Epidermal melanocyte (primary cell): ENCODE measurements around the gene AGXT.
A peak's percentile ranks its signal among the peaks of the same experiment; 100 is the strongest.
"Not testable (repeated sequence)": the region's sequence is repeated elsewhere in the genome, so short reads cannot be mapped to it uniquely, and the experiment has no call there.

Source experiments
- DNase-seq: peaks from one replicate; pipeline ENCODE4 v3.0.0; 2011; ENCODE audit warnings: low spot score; ENCODE audit not compliant: insufficient read length

AGXT gene

DNA sequence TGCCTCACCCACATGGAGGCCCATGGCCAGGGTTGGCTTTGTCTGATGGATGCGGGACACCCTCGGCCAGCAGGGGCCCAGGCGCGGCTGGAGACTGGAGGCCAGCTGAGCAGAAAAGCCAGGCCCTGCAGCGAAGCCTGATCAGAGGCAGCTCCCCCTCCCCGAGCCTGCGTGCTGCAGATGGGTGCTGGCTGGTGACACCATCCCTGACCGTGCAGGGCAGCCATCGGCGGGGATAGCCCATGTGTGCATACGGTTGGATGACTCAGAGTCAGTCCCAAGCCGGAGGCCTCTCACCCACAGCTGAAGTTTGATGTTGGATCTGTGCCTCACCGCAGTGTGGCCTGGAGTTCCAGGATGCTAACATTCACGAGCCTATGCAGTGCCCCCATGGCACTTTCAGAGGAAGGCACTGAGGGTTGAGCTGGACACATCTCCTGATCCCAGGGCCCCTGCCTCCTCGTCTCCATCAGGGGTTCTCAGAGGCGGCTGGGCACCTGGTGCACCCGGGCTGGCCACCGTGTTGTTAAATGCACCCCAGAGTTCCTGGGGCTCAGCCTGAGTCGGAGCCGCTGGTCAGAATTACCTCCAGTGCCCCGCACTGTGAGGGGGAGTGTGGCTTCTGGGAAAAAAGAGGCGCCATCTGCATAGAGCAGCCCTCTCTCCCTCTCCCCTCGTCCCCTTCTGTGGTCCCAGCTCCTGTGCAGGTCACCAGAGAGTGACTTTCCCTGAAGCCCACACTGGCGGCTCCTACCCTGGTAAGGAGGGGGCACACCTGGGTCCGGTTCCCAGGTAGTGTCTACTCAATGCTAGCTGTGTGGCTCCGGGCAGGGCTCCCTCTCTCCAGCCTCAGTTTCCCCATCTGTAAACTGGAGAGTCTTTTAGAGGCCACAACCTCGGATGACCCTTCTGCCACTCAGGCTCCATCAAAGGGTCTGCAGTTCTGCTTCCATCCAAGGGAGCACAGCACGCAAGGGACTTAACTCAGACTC is 29.2 kb upstream of the AGXT start:
- no peak for DNase-seq

- peak; percentile 78 for DNase-seq
Measured at GRCh38 chr2:240840435-240841060, 28.1 kb upstream of the AGXT start.

- not testable (repeated sequence) for DNase-seq
Measured at GRCh38 chr2:240846309-240846708, 22.3 kb upstream of the AGXT start.

GRCh38 chr2:240846873-240847595 is 21.6 kb upstream of the AGXT start:
- DNase-seq = no peak

DNA sequence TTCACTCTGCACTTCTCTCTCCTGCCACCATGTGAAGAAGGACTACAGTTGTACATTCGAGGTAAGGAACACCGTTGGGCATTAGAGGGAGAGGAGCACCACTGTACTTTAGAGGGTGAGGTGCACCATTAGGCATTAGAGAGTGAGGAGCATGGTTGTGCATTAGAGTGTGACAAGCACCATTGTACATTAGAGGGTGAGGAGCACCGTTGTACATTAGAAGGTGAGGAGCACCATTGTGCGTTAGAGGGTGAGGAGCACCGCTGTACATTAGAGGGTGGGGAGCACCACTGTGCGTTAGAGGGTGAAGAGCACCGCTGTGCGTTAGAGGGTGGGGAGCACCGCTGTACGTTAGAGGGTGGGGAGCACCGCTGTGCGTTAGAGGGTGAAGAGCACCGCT is 20.8 kb upstream of the AGXT start:
- DNase-seq = no peak

DNA sequence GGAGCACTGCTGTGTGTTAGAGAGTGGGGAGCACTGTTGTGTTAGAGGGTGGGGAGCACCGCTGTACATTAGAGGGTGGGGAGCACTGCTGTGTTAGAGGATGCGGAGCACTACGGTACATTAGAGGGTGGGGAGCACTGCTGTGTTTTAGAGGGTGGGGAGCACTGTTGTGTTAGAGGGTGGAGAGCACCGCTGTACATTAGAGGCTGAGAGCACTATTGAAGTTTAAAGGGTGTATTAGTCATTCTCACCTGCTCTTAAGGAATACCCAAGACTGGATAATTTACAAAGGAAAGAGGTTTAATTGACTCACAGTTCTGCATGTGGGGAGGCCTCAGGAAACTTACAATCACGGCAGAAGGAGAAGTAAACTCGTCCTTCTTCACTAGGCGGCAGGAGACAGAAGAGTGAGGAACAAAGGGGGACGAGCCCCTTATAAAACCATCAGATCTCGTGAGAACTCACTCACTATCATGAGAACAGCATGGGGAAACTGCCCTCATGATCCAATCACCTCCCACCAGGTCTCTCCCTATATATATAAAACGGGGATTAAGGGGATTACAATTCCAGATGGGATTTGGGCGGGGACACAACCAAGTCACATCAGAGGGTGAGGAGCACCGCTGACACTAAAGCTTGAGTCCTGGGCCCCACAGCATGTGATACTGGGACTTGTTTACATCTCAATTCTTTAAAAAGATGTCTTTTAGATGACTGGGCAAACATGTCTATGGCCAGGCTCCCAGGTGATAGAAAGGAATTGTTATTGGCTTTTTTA is 19.5 kb upstream of the AGXT start:
- no peak for DNase-seq

GRCh38 chr2:240850026-240850425 is 18.6 kb upstream of the AGXT start:
- no peak for DNase-seq

GRCh38 chr2:240850756-240851077 is 17.9 kb upstream of the AGXT start:
- DNase-seq = no peak

- peak; percentile 86 for DNase-seq
Measured at GRCh38 chr2:240851078-240851991, 17.3 kb upstream of the AGXT start.

DNA sequence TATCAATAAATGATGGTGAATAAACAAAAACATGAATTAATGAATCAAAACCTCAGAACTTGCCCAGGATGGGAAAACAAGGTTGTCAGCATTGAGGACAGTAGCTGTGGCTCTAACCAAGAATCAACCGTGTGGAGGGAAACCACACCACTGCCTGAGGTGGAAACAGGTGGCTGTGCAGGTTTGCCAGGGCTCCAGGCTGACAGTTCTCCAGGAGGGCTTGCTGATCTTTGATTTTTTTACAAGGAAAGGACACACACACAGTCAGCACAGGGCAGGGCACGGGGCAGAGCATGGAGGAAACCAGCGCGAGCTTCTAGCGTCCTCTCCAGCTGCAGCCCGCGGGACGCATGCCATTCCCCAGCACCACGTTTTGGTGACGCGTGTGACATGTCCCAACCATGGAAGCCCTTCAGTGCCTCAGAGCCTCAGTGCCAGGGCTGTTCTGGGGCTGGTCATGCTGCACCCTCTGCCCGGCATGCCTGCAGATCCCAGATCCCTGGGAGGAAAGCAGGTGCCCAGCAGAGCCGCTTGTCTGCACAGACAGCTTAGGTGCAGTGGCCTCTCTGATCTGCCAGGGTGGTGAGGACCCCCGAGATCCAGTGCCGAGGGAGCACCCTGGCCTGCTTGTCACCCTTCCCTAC is 15.8 kb upstream of the AGXT start:
- DNase-seq = no peak

- no peak for DNase-seq
Measured at GRCh38 chr2:240855670-240856069, 13.0 kb upstream of the AGXT start.

DNA sequence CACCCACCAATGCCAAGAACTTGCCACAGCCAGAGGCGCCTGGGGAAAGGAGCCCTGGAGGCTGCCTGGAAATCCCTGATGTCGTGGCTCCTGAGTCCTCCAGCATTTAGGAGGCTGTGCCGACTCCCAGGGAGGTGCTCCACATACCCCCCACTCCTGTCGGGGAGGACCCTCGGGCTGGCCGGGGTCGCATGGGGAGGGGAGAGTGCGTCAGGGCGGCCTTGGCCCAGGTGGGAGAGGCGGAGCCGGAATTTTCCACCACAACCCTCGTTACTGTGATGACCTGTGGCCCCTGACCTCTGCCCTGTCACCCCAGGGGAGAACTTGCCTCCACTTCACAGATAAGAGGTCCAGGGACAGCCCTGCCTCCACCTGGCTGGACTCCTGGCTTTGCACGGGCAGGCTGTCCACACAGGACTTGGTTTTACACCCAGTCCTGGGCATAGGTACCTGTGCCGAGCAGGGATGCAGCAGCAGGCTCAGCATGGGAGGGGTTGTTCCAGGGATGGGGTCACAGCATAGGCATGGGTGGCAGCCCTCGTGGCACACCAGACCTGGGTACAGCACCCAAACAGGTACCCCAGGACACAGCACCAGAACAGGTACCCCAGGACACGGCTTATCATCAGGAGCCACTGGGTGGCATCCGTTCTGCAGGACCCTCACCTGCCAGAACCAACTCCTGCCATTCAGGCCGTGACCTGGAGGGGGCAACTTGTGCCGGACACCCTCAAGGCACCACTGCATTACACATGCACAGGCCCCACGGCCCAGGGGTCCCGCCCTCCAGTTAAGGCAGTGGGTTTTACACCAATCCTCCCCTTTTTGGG is 12.3 kb upstream of the AGXT start:
- no peak for DNase-seq

DNA sequence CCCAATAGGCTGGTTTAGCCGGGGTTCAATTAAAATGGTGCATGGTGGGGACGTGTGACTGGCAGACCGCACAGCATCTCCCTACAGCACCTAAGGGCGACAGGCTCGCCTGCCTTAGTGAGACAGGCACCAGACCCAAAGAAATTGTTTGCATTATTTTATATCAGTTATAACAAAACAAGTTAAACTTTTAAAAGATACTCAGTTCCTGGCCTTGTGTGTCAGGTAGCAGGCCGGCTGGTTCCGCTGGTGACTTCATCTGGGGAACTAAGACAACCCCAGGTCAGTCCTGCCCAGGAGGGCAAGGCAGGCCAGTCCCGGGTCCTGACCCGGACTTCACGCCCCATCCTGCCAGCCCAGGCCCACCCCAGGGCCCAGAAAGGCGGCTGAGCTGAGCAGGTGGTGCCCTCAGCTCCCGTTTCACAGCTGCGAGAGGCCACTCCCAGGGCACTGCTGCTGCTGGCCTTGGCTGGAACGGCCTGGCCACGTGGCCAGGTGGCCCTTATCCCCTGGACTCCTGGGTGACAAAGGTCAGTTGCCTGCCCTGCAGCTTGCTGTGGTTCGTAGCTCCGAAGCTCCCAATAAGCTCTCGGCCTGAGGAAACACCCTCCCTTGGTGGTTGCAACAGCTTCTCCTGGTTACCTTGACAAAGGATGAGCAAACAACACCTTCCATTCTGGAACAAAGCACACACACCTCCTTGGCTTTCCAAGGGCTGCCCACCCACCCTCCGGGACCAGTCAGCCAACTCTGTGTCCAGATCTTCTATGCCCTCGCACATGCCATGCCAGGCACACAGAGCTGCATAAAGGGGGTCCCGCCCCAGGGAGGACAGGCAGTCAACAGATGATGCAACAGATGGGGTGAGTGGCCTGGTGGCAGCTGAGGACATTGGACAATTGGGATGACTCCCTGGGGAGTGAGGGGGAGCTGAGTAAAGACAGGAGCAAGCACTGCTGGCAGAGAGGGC is 11.3 kb upstream of the AGXT start:
- DNase-seq = no peak

GRCh38 chr2:240858321-240858720 is 10.3 kb upstream of the AGXT start:
- DNase-seq = no peak

DNA sequence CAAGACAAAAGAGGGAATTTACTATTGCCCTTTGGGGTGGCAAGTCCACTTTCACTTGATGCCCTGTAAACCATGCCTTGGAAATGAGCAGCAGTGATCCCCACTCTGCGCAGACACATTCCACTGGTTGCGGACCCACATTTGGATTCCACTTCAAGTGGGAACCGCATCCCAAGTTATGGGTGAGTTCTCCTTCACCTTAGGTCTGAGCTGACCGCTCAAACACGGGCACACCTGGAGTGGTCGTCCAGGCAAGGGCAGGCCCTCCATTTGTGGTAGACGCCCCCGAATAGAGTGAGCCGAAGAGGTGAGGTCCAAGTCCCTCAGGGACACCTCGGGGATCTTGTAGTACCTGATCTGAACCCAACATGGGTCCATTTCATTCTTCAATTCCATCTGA is 9.8 kb upstream of the AGXT start:
- DNase-seq = no peak

DNA sequence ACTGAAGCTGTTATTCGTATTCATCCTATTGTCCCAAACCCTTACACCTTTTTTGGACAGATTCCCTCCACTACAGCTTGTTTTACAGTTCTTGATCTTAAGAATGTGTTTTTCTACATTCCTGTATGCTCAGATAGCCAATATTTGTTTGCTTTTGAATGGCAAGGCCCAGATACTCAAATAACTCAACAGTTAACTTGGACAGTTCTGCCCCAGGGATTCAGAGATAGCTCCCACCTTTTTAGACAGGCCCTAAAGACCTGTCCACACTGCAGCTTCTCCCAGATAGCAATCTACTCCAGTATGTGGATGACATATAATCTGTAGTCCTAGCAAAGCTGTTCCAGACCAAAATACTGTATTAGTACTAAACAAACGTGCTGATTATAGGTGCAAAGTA is 7.1 kb upstream of the AGXT start:
- no peak for DNase-seq

DNA sequence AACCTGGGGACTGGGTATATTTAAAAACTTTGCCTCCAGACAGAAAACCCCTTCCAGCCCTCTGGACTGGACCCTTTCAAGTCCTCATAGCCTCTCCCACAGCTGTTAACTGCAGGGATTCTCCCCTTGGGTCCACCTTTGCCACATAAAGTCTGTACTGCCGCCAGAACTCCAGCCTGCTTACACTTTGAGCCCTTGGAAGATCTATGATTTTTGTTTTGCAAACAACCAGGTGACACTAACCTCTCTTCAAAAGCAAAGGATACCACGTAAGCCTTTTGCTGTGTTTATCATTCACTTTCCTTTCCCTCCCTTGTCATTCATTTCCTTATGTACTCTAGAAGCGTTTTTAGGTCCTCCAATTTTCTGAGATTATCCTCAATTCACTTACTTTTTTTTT is 4.1 kb upstream of the AGXT start:
- no peak for DNase-seq

- DNase-seq = no peak
Measured at GRCh38 chr2:240865391-240865790, 3.2 kb upstream of the AGXT start.
